Kidney epithelial cell (primary cell): ENCODE results near the gene SMAD6. TPM values are rescaled to one million over a fixed set of nuclear protein-coding genes. Genes with fewer than 3 reads are reported as not detected.
A peak's percentile ranks its signal among the peaks of the same experiment; 100 is the strongest.

Experiments
- DNase-seq: peaks from one replicate; pipeline ENCODE4 v3.0.0-alpha.2; 2010; ENCODE audit warnings: low read depth
- H3K27me3 ChIP-seq: 2 replicates; pipeline ENCODE4 v1.6.0; 2011; ENCODE audit warnings: low read length; ENCODE audit not compliant: control insufficient read depth, insufficient read depth
- H3K36me3 ChIP-seq: 2 replicates; pipeline ENCODE4 v1.5.1; 2011; ENCODE audit warnings: low read length; ENCODE audit not compliant: control insufficient read depth, insufficient read depth
- H3K4me3 ChIP-seq: 2 replicates; pipeline ENCODE4 v1.5.1; 2011; ENCODE audit warnings: low read depth, mild to moderate bottlenecking, control low read depth, low read length
- total RNA-seq: library from RNA; depleted of rRNA; stranded (reverse); fragments of >200 nt; gene quantifications from 2 replicates; pipeline ENCODE4 v1.2.3, GENCODE V29; 2015
- TF ChIP-seq, protein P1 (sequence below): IDR thresholded peaks from 2 replicates; pipeline ENCODE4 v1.5.1; 2011; ENCODE audit warnings: mild to moderate bottlenecking, moderate library complexity, low read length, control low read depth, inconsistent platforms; ENCODE audit not compliant: insufficient read depth, poor library complexity, severe bottlenecking

The SMAD6 gene
- total RNA-seq, 1 donor from 2014 or later: 8.3 TPM

DNA sequence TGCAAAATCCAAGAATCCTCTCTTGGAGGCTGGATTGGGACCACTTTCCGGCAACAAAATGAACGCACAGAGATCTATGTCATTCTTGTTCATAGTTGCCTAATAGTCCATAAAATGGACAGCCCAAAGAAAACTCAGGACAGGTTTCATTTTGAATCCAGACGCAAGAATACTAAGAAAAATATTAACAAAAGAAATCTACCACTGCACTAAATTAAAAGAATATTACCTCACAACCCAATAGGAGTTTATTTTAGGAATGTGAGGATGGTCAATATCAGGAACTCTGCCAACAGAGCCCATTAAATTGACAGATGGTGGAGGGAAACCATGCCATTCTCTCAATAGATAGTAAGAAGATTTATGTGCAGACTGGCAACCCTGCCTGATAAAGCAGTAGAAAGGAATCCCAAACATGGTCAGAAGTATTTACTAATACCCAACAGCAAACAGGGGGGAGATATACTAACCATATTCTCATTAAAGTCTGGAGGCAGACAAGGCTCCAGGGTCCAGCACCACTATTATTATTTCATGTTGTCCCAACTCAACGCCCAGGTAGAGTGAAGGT is 127.6 kb downstream of the SMAD6 start:
- no peak overlapping the region for H3K4me3 ChIP-seq
- H3K27me3 ChIP-seq: no peaks in the 10 kb centered on the region
- TF ChIP-seq, protein P1, sequence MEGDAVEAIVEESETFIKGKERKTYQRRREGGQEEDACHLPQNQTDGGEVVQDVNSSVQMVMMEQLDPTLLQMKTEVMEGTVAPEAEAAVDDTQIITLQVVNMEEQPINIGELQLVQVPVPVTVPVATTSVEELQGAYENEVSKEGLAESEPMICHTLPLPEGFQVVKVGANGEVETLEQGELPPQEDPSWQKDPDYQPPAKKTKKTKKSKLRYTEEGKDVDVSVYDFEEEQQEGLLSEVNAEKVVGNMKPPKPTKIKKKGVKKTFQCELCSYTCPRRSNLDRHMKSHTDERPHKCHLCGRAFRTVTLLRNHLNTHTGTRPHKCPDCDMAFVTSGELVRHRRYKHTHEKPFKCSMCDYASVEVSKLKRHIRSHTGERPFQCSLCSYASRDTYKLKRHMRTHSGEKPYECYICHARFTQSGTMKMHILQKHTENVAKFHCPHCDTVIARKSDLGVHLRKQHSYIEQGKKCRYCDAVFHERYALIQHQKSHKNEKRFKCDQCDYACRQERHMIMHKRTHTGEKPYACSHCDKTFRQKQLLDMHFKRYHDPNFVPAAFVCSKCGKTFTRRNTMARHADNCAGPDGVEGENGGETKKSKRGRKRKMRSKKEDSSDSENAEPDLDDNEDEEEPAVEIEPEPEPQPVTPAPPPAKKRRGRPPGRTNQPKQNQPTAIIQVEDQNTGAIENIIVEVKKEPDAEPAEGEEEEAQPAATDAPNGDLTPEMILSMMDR: no peak
- no peak for DNase-seq
- H3K36me3 ChIP-seq: no peaks in the 10 kb centered on the region

DNA sequence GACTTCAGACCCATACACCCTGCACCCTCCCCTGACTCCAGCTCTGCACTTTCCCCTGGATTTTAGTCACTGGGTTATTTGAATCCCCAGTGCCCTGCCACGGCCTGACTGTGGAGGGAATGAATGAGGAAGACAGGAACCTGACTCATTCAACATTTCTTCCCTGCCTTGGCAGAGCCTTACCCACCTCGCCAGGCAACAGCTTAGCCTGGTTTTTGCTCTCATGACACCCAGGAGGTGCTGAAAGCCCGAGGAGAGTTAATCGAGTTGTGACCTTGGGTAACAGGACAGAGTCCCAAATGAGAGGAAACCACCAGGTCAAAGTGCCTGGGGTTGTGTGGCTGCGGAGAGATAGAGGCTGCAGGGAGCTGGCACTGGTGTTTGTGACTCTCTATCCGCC is 128.3 kb downstream of the SMAD6 start:
- Histone ChIP-seq H3K36me3 (no peaks in the 10 kb centered on the region), H3K27me3 (no peaks in the 10 kb centered on the region), H3K4me3 (no peak overlapping the region)
- peak; percentile 39 for DNase-seq
- TF ChIP-seq, protein P1: no peak

DNA sequence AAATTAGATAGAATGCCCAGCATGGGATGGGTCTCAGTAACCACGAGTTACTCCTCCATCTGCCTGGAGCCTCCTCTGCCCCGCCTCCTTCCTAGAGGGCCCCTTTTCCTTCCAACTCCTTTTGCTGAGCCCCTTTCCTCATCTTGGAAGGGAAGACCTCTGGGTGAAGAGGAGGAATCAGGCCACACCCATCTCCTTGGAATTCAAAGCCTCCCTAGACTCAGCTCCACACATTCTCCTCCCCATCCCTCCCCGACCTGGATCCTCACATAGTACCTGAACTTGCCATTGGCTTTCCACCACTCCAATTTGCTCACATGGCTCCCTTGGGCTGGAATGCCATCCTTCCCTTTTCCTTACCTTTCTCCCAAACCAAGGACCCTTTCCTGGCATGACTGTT is 128.8 kb downstream of the SMAD6 start:
- Histone ChIP-seq H3K4me3 (no peak overlapping the region), H3K36me3 (no peaks in the 10 kb centered on the region), H3K27me3 (no peaks in the 10 kb centered on the region)
- TF ChIP-seq, protein P1: no peak
- no peak for DNase-seq

DNA sequence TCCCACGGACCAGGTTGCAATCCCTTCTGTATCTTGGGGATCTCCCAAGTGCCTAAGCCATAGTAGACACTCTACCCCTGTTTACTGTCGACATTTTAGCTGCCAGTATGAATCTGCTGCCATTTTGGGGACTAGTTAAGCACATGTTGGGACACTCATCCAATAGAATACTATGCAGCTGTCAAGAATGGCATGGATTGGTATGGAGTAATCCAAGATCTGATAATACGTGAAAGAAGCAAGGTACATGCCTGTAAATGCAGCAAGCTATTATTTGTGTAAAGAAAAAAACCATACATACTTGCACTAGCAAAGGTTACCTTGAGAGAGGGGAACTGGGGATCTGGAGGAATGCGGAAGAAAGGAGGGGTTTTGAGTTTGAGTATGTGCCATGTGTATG is 129.3 kb downstream of the SMAD6 start:
- no peaks in the 10 kb centered on the region for H3K36me3 ChIP-seq
- TF ChIP-seq, protein P1: no peak
- DNase-seq: no peak
- H3K4me3 ChIP-seq: no peak overlapping the region
- H3K27me3 ChIP-seq: no peaks in the 10 kb centered on the region

DNA sequence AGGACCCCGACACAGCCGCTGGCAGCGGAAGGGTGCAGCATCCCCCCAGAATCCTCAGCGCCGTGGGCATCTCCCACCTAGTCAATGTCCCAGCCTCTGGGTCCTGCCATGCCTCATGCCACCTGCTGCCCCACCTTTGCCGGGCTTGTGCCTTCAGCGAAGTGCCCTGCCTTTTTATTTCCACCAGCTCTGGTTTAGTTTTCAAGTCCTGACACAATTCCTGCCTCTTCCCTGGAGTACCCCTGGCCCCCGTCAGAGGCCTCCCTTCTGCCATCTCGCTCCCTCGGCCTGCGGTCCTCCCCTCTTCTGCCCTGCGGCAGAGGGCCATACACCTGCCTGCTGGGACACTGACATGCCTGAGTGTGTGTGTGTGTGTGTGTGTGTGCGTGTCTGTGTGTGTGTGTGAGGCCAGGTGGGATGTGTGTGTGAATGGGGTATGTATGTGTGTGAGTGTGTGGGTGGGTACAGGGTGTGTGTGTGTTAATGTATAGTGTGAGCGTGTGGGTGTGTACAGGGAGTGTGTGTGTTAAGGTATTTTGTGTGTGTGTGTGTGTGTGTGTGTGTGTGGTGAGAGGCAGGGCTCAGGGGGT is 129.9 kb downstream of the SMAD6 start:
- no peak for DNase-seq
- TF ChIP-seq, protein P1: no peak
- Histone ChIP-seq H3K36me3 (no peaks in the 10 kb centered on the region), H3K4me3 (no peak overlapping the region), H3K27me3 (no peaks in the 10 kb centered on the region)

Other genes starting within 250 kb of the SMAD6 start
- gene SNAPC5, start 204.5 kb upstream of the SMAD6 start, total RNA-seq: 10.1 and 26.2 TPM in 2 replicates
- 6,900 and 7,468 TPM in 2 replicates for gene RPL4, start 197.4 kb upstream of the SMAD6 start, total RNA-seq
- gene ZWILCH, start 196.9 kb upstream of the SMAD6 start, total RNA-seq: 11.2 and 11.6 TPM in 2 replicates
- 0.68 TPM in 1 of 2 replicates, not detected in the other for gene LCTL, start 136.2 kb upstream of the SMAD6 start, total RNA-seq